GM12872 (cell line): Measurements from ENCODE around the gene SLC17A8.

ENCODE experiments used
- TF ChIP-seq, protein P1 (sequence below): IDR thresholded peaks from 3 replicates; pipeline ENCODE4 v1.5.1; 2011; ENCODE audit warnings: low read depth, mild to moderate bottlenecking, low read length, moderate library complexity; ENCODE audit not compliant: insufficient read depth

The SLC17A8 gene

GRCh38 chr12:100359822-100360221 is 2.9 kb downstream of the SLC17A8 start:
- TF ChIP-seq, protein P1, sequence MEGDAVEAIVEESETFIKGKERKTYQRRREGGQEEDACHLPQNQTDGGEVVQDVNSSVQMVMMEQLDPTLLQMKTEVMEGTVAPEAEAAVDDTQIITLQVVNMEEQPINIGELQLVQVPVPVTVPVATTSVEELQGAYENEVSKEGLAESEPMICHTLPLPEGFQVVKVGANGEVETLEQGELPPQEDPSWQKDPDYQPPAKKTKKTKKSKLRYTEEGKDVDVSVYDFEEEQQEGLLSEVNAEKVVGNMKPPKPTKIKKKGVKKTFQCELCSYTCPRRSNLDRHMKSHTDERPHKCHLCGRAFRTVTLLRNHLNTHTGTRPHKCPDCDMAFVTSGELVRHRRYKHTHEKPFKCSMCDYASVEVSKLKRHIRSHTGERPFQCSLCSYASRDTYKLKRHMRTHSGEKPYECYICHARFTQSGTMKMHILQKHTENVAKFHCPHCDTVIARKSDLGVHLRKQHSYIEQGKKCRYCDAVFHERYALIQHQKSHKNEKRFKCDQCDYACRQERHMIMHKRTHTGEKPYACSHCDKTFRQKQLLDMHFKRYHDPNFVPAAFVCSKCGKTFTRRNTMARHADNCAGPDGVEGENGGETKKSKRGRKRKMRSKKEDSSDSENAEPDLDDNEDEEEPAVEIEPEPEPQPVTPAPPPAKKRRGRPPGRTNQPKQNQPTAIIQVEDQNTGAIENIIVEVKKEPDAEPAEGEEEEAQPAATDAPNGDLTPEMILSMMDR, result no peak

GRCh38 chr12:100360450-100360849 is 3.6 kb downstream of the SLC17A8 start:
- TF ChIP-seq, protein P1, result no peak

DNA sequence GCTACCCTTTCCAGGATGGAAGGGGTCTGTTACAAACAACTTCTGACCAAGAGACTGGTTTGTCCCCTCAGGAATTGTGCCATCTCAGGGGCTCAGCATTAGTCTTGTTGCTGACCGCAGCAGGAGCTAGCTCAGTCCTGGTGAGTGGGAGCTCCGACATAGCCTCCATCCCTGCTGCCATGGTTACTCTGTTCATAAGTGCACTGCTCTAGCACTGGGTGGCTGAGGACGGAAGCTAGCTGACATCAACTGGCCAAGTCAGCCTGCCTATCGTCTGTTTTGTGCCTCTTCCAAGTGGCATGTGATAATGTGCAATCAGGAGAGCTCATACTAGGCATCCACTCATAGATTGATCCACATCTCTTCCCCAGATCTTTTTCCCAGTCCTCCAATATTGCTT is 7.5 kb downstream of the SLC17A8 start:
- TF ChIP-seq, protein P1, result no peak

DNA sequence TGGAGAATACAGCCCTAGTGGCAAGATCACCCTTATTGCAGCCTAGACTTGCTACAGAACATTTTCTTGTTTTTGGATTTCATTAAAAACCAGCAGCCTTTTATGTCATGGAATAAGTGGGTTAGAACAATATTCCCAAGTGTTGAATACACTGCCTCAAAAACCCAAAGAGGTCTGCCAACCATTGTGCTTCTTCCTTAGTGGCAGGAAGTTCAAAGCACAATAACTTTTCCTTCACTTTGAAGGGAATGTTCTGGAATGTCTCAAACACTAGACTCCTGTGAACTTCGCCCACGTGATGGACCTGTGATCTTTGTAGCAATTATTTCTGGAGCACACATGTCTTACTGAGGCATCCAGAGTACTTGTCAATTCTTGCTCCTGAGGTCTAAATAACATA is 8.5 kb downstream of the SLC17A8 start:
- TF ChIP-seq, protein P1, result no peak

DNA sequence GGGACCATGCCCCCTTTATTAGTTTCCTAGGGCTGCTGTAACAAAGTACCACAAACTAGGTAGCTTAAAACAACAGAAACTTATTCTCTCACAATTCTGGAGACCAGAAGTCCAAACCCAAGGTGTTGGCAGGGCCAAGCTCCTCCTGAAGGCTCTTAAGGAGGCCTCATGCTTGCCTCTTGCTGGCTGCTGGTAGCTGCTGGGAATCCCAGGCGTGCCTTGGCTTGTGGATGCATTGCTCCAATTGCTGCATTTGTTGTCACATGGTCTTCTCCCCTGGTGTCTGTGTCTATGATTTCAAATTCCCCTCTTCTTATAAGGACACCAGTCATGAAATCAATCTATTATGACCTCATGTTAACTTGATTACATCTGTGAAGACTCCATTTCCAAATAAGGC is 11.2 kb downstream of the SLC17A8 start:
- TF ChIP-seq, protein P1, result no peak

DNA sequence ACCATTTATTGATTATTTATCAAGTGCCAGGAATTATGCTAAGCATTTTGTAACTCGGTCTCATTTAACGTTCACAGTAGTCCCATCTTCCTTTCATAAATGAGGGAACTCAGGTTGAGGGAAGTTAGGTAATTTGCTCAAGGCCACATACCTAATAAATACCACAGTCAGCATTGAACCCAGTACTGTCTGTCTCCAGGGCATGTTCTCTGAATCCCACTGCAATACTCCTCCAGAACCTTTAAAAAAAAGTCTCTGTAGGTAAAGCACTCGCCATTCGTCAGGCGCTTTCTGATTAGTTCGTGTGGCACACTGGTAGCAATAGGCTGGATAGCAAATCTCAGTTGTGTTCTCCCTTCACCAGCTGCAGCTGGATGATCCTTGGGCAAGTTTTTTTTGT is 14.3 kb downstream of the SLC17A8 start:
- TF ChIP-seq, protein P1, result no peak

DNA sequence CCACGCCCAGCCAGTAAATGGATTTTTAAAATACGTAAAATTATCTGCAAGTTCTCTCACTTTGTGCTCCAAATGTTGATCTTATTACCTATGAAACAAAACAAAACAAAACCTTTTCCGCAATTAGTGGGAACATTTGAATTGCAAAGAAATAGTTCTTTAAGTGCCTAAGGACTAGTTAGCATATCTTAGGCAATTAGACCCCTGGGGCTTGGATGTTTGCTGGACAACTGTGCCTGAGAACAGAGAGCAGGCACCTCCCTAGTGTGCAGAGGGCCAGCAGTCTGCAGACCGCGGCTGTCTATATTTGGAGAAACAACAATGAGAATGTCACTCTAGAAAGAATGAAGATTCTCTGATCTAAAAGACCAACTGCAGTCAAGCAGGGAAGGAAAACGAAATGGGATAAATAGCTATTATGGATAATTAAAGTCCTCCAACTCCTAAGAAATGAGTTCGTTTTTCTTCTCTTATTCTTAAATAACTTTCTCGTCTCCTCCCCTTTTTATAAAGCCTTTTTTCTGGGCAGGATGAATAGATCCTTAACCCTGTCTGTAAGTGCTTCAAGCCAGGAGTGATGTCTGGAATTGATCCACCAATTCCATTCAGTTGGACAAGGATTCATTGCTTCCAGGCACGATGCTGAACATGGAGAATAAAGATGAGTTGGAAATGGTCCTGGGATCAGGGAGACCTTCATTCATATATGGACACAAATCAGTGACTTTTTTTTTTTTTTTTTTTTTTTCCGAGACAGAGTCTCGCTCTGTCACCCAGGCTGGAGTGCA is 16.2 kb downstream of the SLC17A8 start:
- TF ChIP-seq, protein P1, result no peak
